Gastroesophageal sphincter (tissue), 3 donors: Measurements from ENCODE around the gene APOL3.

Experiments used
- EP300 ChIP-seq: sonication (generic); formaldehyde crosslinking; IDR thresholded peaks from one replicate; pipeline ENCODE4 v1.6.1; 2017; ENCODE audit warnings: antibody characterized with exemption, mild to moderate bottlenecking
- TF ChIP-seq, protein P1 (sequence below), 4 experiments: fragments of 200-600 bp in 2 of 4; fragments of 450-650 bp in 2 of 4; sonication (generic) in 1 of 4; IDR thresholded peaks; one replicate each; pipeline ENCODE4 v1.5.1; 2017 to 2019; ENCODE audit warnings: antibody characterized with exemption in 4 of 4, mild to moderate bottlenecking in 2 of 4, moderate library complexity in 2 of 4

DNA sequence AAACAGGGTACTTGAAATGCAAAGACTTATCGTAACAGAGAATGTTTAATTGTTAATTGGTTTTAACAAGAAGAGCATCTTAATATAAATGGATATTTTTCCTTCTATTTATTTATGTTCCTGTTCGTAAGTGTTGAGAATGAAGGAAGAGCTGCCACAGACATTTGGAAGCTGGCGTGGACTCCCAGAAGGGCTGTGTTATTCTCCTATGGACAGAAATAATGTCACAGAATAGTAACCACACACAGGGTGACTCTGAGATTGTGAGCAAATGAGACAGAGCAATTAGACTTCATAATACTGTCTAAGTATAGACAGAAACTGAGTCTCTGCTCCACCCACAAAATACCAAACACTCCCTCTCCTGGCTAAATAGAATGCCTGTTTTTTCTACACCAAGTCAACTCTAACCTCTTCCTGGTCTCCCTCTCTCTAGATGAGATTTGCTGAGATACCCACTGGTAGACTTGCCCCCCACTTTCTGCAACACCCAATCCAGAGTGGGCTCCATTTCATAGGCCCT, 6.1 kb downstream of the APOL3 start:
- TF ChIP-seq EP300: no peak
- TF ChIP-seq, protein P1, sequence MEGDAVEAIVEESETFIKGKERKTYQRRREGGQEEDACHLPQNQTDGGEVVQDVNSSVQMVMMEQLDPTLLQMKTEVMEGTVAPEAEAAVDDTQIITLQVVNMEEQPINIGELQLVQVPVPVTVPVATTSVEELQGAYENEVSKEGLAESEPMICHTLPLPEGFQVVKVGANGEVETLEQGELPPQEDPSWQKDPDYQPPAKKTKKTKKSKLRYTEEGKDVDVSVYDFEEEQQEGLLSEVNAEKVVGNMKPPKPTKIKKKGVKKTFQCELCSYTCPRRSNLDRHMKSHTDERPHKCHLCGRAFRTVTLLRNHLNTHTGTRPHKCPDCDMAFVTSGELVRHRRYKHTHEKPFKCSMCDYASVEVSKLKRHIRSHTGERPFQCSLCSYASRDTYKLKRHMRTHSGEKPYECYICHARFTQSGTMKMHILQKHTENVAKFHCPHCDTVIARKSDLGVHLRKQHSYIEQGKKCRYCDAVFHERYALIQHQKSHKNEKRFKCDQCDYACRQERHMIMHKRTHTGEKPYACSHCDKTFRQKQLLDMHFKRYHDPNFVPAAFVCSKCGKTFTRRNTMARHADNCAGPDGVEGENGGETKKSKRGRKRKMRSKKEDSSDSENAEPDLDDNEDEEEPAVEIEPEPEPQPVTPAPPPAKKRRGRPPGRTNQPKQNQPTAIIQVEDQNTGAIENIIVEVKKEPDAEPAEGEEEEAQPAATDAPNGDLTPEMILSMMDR (IDR thresholded peaks at IDR 0.05): no peak
